ENCODE data around the gene MED15.

MED15 gene

DNA sequence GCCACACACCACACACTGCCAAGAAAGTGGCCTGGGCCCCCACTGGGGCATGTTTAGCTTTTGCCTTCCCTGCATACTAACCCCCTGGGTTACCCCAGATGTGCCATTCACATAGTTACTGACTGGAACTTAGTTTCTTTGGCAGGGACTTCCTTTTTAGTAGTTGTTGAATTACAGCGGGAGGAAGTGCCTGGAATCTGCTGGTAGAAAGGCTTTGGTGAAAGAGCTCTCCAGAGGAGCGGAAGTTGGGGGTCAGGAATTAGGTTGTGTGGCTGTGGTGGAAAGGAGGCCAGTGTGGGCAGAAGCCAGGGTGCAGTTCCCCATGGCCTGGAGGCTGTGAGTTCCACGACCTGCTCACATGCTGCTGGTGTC lies 69.0 kb downstream of the MED15 start:
- TF ChIP-seq, protein P1, sequence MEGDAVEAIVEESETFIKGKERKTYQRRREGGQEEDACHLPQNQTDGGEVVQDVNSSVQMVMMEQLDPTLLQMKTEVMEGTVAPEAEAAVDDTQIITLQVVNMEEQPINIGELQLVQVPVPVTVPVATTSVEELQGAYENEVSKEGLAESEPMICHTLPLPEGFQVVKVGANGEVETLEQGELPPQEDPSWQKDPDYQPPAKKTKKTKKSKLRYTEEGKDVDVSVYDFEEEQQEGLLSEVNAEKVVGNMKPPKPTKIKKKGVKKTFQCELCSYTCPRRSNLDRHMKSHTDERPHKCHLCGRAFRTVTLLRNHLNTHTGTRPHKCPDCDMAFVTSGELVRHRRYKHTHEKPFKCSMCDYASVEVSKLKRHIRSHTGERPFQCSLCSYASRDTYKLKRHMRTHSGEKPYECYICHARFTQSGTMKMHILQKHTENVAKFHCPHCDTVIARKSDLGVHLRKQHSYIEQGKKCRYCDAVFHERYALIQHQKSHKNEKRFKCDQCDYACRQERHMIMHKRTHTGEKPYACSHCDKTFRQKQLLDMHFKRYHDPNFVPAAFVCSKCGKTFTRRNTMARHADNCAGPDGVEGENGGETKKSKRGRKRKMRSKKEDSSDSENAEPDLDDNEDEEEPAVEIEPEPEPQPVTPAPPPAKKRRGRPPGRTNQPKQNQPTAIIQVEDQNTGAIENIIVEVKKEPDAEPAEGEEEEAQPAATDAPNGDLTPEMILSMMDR (IDR thresholded peaks at IDR 0.05; ENCODE audit: low read depth, low read length), result no peak
- Histone ChIP-seq H3K27me3 (ENCODE audit: insufficient read depth, low read depth, severe bottlenecking) (no peaks in the 10 kb centered on the region), H3K9me3 (ENCODE audit: severe bottlenecking) (no peaks in the 10 kb centered on the region), H3K36me3 (peaks cover 63% of the 10 kb centered on the region), H3K27ac (no peak overlapping the region), H3K4me3 (ENCODE audit: low read depth, low read length) (no peak overlapping the region)
- no peak for DNase-seq

DNA sequence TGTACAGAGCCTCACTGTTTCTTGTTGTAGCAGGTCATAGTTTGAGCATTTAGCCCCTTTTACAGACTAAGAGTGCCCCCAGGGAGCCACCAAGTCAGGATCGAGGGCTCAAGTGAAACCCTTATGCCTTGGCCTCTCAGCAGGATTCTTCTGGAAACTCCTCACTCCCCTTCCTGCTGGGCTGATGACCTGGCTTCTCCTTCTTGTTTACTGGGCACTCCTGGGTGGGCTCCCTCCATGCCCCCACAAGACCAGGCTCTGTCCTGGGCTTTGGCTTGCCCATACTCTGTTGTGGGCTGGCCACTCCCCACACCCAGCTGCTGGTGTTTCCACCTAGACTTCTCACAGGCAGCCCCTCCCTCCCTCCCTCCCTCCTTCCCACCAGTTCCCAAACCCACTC lies 69.6 kb downstream of the MED15 start:
- DNase-seq, result no peak
- no peak overlapping the region for H3K27ac ChIP-seq
- peaks cover 60% of the 10 kb centered on the region for H3K36me3 ChIP-seq
- H3K4me3 ChIP-seq (ENCODE audit: low read depth, low read length), result no peak overlapping the region
- H3K27me3 ChIP-seq (ENCODE audit: insufficient read depth, low read depth, severe bottlenecking), result no peaks in the 10 kb centered on the region
- H3K9me3 ChIP-seq (ENCODE audit: severe bottlenecking), result no peaks in the 10 kb centered on the region
- TF ChIP-seq, protein P1 (IDR thresholded peaks at IDR 0.05; ENCODE audit: low read depth, low read length), result no peak

DNA sequence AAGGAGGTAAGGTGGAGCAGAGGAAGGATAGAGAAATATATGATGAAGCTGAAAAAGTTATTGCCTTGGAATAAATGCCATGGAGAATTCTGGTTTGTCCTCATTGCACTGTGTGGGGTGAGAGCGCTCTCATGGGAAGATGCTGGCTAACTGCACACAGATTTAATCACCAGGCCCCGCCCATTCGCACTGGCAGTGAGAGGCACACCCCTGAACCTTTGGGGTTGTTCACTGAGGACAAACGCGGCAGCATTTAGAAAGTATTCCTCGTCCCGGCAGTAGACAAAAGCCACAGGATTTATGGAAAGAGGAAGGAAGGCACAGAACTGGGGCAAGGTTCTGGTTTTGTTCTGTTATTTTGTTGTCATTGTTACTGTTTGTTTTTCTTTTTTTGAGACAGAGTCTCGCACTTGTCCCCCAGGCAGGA lies 70.2 kb downstream of the MED15 start:
- Histone ChIP-seq H3K36me3 (peaks cover 59% of the 10 kb centered on the region), H3K27ac (no peak overlapping the region), H3K27me3 (ENCODE audit: insufficient read depth, low read depth, severe bottlenecking) (no peaks in the 10 kb centered on the region), H3K4me3 (ENCODE audit: low read depth, low read length) (no peak overlapping the region), H3K9me3 (ENCODE audit: severe bottlenecking) (no peaks in the 10 kb centered on the region)
- DNase-seq, result no peak
- TF ChIP-seq, protein P1 (IDR thresholded peaks at IDR 0.05; ENCODE audit: low read depth, low read length), result no peak

DNA sequence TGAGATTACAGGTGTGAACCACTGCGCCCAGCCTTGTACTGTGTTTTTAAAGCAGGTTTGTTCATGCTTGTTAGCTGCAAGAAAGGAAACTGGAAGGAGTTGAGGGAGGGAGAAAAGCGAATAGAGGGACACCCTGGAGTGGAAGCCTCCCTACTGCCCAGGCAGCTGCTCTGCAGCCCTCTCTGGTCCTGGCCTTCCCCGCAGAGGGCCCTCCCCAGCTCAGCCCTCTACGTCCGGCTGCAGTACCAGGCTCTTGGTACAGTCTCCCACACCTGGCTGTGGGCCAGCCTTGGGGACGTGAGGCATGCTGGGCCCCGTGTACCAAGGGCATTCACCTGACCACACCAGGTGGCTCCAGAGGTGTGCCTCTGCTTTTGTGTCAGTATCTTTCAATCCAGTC lies 70.8 kb downstream of the MED15 start:
- Histone ChIP-seq H3K9me3 (ENCODE audit: severe bottlenecking) (no peaks in the 10 kb centered on the region), H3K27me3 (ENCODE audit: insufficient read depth, low read depth, severe bottlenecking) (no peaks in the 10 kb centered on the region), H3K36me3 (peaks cover 61% of the 10 kb centered on the region), H3K27ac (no peak overlapping the region), H3K4me3 (ENCODE audit: low read depth, low read length) (no peak overlapping the region)
- TF ChIP-seq, protein P1 (IDR thresholded peaks at IDR 0.05; ENCODE audit: low read depth, low read length), result no peak
- DNase-seq, result no peak

DNA sequence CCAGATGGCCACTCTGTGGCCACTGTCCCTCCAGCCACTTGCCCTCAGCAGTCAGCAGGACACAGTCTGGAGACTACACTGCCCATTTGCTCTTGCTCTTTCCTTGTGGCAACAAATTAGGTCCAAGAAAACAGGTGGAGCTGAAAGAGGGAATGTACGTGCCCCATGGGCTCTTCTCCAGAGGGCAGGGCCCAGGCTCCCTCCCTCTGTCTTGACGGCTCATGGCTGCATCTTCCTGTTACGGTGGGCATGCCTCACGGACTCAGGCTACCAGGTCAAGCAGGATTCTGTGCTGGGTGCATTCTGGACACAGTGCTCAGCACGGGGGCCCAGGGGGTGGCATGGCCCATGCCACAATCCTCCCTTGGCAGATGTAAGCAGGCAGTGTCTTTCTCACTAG lies 71.3 kb downstream of the MED15 start:
- H3K36me3 ChIP-seq, result peaks cover 61% of the 10 kb centered on the region

More for the DNA sequence above, 71.3 kb downstream of the MED15 start:
- no peaks in the 10 kb centered on the region for H3K9me3 ChIP-seq (ENCODE audit: severe bottlenecking)
- H3K4me3 ChIP-seq (ENCODE audit: low read depth, low read length), result no peak overlapping the region
- H3K27me3 ChIP-seq (ENCODE audit: insufficient read depth, low read depth, severe bottlenecking), result no peaks in the 10 kb centered on the region
- DNase-seq, result no peak
- H3K27ac ChIP-seq, result no peak overlapping the region
- TF ChIP-seq, protein P1 (IDR thresholded peaks at IDR 0.05; ENCODE audit: low read depth, low read length), result no peak

Measured in WERI-Rb-1 (cell line).